Measurements from ENCODE around the gene PCDHGC5. TPM values are rescaled to one million over a fixed set of nuclear protein-coding genes. Genes with fewer than 3 reads are reported as not detected.

Gene PCDHGC5
- total and polyA plus RNA-seq, 2 donors (not counting 3 experiments of a cell fraction or from before 2014, with no cell fraction given), result 0.21 to 1.2 TPM

- FAIRE-seq (no peak), DNase-seq (ENCODE audit: low read depth, low spot score) (no peak)
- no peak overlapping the region for H3K4me3 ChIP-seq (replicated peaks in 1 of 3; ENCODE audit: insufficient read depth in 1 of 3, low read depth in 1 of 3, low read length in 3 of 3)
- H2AFZ ChIP-seq (ENCODE audit: low read depth, low read length), result no peak overlapping the region
- CTCF ChIA-PET, result interaction anchor here (1.1 to 9.8 kb wide), 8 partner anchors 14 to 110 kb away, joined by 4 to 158 read pairs (median 12); partner anchors contain the start of genes PCDHGA11, PCDHGA12, PCDHGB5 and PCDHGC3
- dilution Hi-C loops (cut with MboI; ENCODE audit: extremely low pct_ligation_motif_present, low sequenced_read_pairs), result no loop called here
- no peaks in the 10 kb centered on the region for H3K9me1 ChIP-seq (replicated peaks; ENCODE audit: control insufficient read depth, extremely low read depth, insufficient read depth, low read length)
- POLR2A ChIA-PET, result interaction anchor here (0.6 kb wide), 1 partner anchor 53 kb away, joined by 3 read pairs; no protein-coding TSS in a partner anchor
- no peaks in the 10 kb centered on the region for H4K20me1 ChIP-seq (replicated peaks; ENCODE audit: control insufficient read depth, extremely low read depth, insufficient read depth, low read length)
- TF ChIP-seq EZH2 (IDR thresholded peaks at IDR 0.05; ENCODE audit: borderline replicate concordance, low read depth, low read length, severe bottlenecking), result no peak
- TF ChIP-seq GATA2 (IDR thresholded peaks at IDR 0.05; ENCODE audit: insufficient read depth, insufficient read length, low read depth, low read length), result no peak
- no peak for TF ChIP-seq POLR2AphosphoS5 (IDR thresholded peaks at IDR 0.05; ENCODE audit: insufficient read depth, low read depth, low read length)
- TF ChIP-seq POLR2A (IDR thresholded peaks at IDR 0.05; ENCODE audit: low read depth, low read length), result no peak
- no peak for TF ChIP-seq JUN (IDR thresholded peaks at IDR 0.05; ENCODE audit: borderline replicate concordance, insufficient read depth, insufficient read length, low read depth)
- TF ChIP-seq MAX (IDR thresholded peaks at IDR 0.05; ENCODE audit: insufficient read depth, insufficient read length), result no peak
- TF ChIP-seq CTCF (IDR thresholded peaks at IDR 0.05; ENCODE audit: extremely low read depth in 1 of 2, insufficient read depth in 1 of 2, low read depth in 1 of 2, low read length in 2 of 2), result no peak
- TF ChIP-seq FOS (IDR thresholded peaks at IDR 0.05; ENCODE audit: borderline replicate concordance, insufficient read depth, low read length), result no peak
- no peak for TF ChIP-seq MYC (IDR thresholded peaks at IDR 0.05; ENCODE audit: low read depth, low read length)
- no peaks in the 10 kb centered on the region for H3K27me3 ChIP-seq (ENCODE audit: control insufficient read depth in 2 of 2, insufficient read depth in 2 of 2, low read length in 2 of 2)
- peaks cover 15% of the 10 kb centered on the region for H3K4me1 ChIP-seq (ENCODE audit: control insufficient read depth, extremely low read depth, insufficient read depth, low read length)
- no peaks in the 10 kb centered on the region for H3K79me2 ChIP-seq (ENCODE audit: control insufficient read depth, insufficient read depth, low read length)
- H3K27ac ChIP-seq (ENCODE audit: insufficient read depth, low read depth, low read length), result no peak overlapping the region
- H3K36me3 ChIP-seq (ENCODE audit: control insufficient read depth in 2 of 2, extremely low read depth in 1 of 2, insufficient read depth in 2 of 2, low read length in 2 of 2), result peaks cover 0 to 11% of the 10 kb centered on the region in 2 experiments
- H3K4me2 ChIP-seq (ENCODE audit: insufficient read depth, low read length), result no peak overlapping the region
- no peak overlapping the region for H3K9ac ChIP-seq (replicated peaks; ENCODE audit: extremely low read depth, insufficient read depth, low read length)
- intact Hi-C loops (cut with micrococcal nuclease), result loop anchor here (2.0 kb wide), 1 partner anchor 23 kb away; the partner anchor contains the start of gene PCDHGC4
- no TSS peak for BruUV-seq (replicated peaks)
- no peaks in the 10 kb centered on the region for H3K9me3 ChIP-seq (replicated peaks; ENCODE audit: control insufficient read depth, insufficient read depth, low read length)
Observed at GRCh38 chr5:141507387-141508091, 18.7 kb downstream of the PCDHGC5 start.
